OCI-LY1 (cell line): ENCODE data around the gene HLA-A.

Source experiments
- CTCF ChIP-seq: fragments of 200-600 bp; sonication (generic), shearing (Covaris generic); IDR thresholded peaks from 2 replicates; pipeline ENCODE4 v1.5.1; 2017; ENCODE audit warnings: mild to moderate bottlenecking, antibody characterized with exemption, low read length, moderate library complexity, mixed read lengths
- EZH2 ChIP-seq: fragments of 200-600 bp; sonication (generic), shearing (Covaris generic); IDR thresholded peaks from 2 replicates; pipeline ENCODE4 v1.8.0; 2017; ENCODE audit warnings: borderline replicate concordance, mixed run types, mild to moderate bottlenecking, antibody characterized with exemption, low read length, moderate library complexity, mixed read lengths

- TF ChIP-seq CTCF, result no peak
- no peak for TF ChIP-seq EZH2
Observed at GRCh38 chr6:29968905-29969304, 26.6 kb downstream of the HLA-A start.
